NOMO-1 treated with dmso at 0.1 percent for 144 hours (cell line): ENCODE data around the gene APC2.
"Not testable (repeated sequence)": the region's sequence is repeated elsewhere in the genome, so short reads cannot be mapped to it uniquely, and the experiment has no call there.

Experiments used
- DNase-seq: peaks from one replicate; lab custom pipeline; 2025; ENCODE audit not compliant: unreplicated experiment; lab: John Stamatoyannopoulos, UW

The APC2 gene

DNA sequence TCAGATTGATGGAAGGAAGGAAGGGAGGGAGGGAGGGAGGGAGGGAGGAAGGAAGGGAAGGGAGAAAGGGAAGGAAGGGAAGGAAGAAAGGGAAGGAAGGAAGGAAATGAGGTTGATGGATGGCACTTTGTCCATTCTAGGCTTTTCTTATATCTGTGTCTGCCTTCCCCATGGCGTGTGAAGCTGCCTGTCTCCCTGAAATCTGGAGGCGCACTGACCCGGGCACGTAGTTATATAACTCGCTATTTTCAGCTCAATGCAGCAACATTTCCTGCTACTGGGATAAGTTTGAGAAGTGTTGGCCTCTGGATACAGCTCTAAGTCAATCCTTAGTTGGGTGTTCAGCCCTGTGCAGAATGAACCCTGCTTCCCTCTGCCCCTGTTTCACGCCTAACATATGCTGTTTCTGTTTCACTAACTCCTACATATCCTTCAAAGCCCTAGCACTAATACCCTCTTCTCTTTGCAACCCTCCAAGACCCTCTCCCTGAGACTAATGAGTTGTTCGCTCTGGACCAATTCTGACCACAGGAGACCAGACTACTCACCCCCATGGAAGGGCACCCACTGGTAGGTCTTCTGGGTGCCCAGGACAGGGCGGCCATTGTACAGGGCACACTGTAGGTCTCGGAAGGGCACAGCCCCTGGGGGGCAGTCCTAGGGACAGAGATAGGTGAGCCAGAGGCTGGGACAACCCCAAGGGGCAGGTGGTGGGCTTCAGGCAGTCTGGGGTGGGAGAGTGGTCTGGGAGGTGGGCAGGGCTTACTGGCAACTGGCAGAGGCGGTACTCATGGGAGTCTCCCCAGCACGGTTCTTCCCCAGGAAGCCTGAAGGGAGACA, 59.9 kb downstream of the APC2 start:
- no peak for DNase-seq

DNA sequence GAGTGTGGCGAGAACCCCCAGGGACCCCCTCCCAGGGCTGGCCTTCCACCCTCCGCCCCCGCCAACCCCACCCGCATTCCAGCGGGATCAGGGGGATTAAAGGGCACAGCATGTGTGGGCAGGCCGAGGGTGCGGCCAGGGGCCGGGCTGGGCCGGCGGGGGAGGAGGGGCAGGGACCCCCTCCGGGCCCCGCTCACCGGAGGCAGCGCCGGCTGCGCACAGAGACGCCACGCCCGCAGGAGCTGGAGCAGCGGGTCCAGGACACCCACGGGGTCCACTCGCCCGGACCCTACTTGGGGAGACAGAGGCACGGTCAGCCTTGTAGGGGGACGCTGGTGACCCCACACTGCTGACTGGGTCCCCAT, 60.5 kb downstream of the APC2 start:
- DNase-seq, result no peak

DNA sequence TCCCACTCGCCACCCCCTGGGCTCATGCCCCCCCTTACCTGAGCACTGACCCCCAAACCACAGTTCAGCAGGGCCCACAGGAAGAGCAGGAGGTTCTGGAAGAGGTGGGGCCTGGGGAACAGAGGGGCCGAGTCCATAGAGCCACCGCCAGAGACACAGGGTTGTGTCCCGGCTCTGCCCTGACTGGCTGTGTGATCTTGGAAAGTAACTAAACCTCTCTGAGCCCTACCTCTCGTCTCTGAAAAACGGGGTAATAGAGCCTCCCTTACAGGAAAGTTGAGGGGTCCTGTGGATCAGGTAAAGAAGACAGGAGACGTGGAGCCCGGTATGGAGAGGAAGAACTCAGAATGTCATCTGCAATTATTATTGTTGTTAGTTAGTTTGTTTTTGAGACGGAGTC, 60.9 kb downstream of the APC2 start:
- DNase-seq, result no peak

DNA sequence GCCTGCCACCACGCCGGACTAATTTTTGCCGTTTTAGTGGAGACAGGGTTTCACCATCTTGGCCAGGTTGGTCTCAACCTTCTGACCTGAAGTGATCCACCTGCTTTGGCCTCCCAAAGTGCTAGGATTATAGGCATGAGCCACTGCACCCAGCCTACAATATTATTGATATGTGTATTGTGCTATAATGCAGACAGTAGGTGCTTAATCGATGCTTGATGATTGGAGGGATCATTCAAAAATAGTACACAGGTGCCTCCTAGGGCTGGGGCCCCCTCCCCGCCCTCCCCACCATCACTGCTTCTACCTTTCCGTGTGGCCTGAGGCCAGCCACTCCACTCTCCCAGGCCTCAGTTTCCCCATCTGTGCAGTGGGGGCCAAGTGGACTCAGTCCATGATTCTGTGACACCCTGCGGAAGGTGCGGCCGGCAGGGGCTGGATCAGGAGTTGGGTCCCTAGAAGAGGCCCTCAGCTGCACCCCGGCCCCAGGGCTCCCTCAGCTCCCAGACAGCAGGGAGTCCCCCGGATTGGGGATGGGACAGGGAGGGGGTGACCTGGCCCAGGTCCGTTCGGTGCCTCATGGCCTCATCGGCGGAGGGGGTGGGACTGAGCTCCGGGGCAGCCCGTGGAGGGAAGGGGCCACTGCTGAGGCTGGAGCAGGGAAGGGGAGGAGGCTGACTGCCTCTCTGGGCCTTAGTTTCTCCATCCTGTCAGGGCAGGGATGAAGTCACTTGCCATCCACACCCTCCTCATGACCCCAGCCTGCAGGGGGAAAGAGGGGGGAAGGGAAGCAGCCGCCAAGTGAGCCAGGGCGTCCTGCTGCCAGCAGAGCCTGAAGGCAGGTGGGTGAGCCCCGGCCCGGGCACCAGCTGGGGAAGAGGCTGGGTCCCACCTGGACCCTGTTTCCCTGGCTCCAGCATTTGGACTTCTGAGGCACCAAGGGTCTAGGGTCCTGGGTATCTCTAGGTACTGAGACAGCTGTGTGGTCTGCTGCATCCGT, 61.7 kb downstream of the APC2 start:
- DNase-seq, result no peak

DNA sequence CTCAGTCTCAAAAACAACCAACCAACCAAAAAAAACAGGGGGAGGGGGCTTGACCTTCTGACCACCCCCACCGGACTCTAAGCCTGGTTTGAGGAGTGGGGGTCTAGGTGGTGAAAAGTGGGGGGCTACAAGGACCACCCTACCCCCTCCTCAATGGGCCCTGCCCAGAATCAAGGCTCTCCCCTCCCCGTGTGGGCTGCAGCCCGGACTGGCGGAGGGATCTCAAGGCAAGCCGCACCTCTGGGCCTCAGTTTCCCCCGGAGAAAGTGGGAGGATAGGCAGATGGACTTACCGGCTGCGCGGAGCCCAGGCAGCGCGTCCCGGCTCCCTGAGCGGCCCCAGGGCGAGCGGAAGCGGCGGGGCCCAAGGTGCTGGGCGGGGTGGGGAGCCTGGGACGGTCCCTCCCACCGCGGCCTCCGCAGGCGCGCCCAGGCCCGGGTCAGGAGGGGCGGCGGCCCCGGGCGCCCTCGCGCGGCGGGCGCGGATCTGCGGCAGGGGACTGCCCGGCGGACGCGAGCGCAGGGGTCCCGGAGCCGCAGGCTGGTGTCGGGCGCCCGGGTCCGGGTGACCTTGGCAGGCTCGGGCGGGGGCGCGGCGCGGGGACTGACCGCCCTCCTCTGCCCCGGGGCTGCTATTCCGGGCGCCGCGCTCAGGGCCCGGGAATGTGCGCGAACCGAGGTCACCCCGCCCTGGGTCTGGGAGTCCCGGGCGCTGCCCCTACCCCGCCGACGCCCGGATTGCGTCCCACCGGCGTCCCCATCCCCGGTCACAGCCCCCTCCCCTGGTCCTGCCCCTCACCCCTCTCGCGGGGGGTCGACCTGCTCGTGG, 63.0 kb downstream of the APC2 start, which contains the start of gene ADAMTSL5:
Gene ADAMTSL5, minus strand, starts transcription at position 349 of the 828 bp plus-strand sequence. CDS start 2,076 bp downstream, outside the sequence.
- peak; percentile 59 for DNase-seq

DNA sequence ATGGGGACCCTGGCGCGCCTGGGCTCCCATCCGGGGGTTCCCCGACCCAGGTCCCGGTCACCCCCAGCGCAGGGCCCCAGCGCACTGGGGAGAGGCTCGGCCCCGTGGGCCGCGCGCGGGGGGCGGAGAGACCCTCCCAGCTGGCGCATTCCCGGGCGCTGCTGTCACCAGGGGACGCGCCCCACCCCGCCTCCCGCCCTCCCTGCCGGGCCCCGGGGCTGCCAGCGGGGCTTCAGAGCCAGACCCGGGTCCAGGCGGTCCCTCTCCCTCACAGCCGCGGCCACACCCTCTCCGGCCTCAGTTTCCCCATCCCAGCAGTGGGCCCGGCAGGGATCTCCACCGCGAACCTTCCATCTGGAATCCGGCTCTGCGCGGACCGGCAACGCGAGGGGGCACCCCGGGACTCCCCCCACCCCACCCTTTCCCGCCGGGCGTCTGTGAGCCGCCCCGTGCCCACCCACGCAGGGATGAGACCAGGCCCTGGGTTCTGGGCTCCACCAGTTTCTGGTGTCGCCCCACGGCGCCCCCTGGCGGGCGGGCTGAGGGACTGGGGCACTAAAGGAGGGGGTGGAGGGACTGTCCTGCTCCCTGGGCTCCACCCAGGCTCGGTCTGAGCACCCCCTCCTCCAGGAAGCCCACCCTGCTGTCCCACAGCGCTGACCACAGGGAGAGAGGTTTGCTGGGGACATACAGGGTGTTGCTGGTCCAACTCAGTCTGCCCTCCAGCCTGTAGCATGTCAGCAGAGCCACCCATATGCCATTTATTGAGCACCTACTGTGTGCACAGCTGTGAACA, 63.8 kb downstream of the APC2 start:
- peak; percentile 49 for DNase-seq

DNA sequence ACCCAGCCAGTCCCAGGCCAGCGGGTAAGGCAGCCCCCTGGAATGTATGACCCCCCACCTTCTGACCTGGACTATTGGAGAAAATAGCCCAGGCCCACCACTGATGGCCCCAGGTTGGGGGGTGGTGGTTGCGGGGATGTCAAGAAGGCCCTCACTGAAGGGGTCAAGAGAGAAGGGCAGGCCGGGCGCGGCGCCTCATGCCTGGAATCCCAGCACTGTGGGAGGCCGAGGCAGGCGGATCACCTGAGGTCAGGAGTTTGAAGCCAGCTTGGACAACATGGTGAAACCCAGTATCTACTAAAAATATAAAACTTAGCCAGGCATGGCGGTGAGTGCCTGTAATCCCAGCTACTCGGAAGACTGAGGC, 64.4 kb downstream of the APC2 start:
- DNase-seq, result no peak

DNA sequence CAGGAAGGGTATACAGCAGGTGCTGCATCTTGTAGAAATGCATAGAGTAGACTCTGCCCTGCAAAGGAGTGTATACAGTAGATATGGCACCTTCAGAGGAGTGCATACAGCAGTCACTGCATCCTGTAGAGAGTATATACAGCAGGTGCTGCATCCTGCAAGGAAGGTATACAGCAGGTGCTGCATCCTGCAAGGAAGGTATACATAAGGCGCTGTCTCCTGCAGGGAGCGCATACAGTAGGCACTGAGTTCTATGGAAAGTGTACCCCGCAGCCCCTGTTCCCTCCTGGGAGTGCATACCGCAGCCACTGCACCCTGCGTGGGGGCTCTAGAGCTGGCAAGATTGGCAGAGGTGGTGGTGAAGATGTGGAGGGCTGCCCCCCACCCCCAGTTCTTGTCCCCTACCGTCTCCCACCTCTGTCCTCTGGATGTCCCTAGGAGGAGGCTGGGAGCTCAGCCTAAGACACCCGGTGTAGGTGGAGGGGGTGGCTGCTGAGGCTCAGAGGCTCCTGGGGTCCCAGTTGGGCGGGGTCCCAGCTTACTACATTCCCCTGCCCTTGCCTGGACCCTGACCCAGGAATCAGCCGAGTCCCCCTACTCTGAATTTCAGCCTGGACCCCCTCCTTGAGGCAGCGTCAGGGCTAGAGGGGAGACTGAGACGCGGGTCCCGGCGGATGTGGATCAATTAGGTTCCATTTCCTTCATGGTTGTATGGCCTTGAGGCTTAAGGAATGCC, 65.2 kb downstream of the APC2 start:
- no peak for DNase-seq

DNA sequence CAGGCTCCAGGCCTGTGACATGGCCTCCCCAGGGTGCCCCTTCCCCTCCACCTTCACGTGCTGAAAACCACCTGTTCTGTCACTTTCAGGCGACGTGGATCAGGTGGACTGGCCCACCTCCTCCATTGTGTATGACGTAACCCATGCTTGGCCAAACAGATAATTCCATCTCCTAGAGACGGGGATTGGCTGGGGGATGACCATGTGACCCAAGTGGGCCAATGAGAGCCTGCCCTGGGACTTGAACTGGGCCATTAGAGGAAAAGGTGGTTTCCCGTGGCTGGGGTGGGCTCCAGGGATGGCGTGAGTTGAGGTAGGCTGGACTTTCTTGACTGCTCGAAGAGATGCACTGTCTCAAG, 66.5 kb downstream of the APC2 start:
- DNase-seq, result no peak

DNA sequence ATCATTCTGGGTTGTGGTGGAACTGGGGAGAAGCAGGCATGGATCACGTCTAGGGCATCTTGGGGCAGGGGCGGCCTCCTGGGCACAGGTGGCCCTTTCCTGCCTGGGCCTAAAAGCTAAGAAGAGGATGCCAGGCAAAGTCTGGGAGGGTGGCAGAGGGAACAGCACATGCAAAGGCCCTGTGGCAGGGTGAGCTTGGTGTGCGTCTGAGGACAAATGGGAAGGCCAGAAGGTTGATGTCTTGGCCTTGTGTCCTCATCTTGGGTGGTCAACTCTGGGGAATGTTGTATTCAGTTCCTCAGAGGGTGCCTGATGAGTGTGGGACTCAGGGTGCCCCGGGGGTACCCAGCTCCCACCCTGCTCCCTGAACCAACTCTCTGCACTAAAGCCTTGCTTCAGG, 68.5 kb downstream of the APC2 start:
- no peak for DNase-seq

DNA sequence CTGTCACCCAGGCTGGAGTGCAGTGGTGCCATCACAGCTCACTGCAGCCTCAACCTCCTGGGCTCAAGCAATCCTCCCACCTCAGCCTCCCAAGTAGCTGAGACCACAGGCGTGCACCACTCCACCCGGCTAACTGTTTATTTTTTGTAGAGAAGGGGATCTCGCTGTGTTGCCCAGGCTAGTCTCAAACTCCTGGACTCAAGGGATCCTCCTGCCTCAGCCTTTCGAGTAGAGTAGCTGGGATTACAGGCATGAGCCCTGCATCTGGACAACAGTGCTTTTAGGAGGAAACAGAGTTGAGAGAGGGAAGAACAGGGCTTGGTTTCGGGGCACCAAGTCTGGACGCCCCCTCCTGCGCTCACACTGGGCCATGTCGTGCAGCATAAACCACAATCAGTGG, 69.9 kb downstream of the APC2 start:
- DNase-seq, result not testable (repeated sequence)

DNA sequence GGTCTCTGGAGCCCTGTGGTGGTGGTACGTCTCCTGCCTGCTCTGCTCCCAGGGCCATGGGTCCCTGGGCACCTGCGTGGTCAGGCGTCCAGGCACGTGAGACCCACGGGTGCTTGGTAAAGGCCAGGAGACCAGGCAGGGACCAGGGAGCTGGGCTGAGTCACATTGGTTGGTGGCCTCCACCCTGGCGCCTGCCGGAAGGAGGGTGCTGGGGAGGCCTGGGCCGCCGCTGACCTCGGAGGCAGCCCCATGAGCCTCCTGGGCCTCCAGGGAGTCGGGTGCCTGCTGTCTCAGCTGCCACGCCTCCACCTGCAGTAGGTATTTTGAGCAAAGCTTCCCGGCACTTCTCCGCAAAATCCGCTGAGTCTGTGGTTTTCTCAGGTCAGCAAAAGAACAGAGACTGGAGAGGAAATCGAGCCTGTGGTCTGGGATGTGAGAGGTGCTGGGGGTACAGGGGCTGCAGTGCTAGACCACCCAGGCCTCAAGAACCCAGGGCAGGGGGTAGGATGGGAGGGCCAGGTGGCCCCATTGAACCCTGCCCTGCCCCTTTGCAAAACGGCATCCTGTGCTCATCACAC, 70.4 kb downstream of the APC2 start:
- DNase-seq, result no peak

DNA sequence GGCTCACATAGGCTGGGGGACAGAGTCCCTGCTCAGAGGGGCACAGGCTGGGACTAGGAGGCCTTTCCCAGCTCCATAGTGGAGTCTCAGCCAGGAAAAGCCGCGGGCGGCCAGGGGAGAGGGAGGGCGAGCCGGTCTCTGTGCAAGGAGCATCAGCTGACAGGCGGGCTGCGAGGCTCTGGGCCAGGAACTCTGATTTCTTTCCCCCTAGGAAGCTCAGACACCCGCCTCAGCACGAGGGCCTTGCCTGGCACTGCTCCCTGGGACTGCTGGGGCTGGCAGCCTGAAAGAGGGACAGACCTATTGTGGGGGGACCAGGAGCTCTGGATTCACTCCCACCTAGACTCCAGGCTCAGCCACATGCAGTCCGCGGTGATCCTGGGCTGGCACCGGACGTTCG, 71.7 kb downstream of the APC2 start:
- no peak for DNase-seq

DNA sequence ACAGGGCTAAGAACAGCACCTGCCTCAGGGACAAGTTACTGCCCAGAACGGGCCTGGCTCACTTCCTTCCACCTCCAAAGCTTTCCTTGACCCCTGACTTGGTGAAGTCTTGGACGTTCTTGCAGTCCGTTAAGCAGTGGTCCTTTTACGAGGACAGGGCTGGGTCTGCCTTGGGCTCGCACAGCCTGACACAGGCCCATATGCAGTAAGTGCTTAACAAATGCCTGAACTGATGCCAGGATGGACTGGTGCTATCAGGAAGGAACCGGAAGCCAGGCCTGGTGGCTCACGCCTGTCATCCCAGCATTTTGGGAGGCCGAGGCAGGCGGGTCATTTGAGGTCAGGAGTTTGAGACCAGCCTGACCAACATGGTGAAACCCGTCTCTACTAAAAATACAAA, 72.1 kb downstream of the APC2 start:
- no peak for DNase-seq

DNA sequence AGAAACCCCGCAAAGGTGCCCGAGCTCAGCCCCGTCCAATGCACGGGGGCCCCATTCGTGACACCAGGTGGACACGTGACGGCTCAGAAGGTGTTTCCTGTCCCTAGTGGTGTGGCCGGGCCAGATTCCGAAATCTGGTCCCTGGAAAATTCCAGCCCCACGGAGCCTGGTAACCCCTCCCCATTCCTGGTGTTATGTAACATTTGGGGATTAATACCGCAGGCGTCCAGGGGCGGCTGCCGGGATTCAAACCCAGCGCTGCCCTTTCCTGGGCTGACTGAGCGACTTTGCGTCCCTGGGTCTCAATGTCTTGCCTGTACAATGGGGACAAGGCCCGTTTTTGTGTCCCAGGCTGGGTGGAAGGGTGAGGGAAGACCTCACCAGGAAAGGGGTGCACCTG, 72.9 kb downstream of the APC2 start:
- no peak for DNase-seq
